ENCODE data around the gene CNTN1.

Gene CNTN1

GRCh38 chr12:40820794-40821484 is 128.7 kb downstream of the CNTN1 start:
- no peaks in the 10 kb centered on the region for H3K27me3 ChIP-seq (replicated peaks)
- TF ChIP-seq CTCF (IDR thresholded peaks at IDR 0.05; ENCODE audit: low read depth, low read length, missing control alignments) = no peak
- H3K36me3 ChIP-seq (replicated peaks) = no peaks in the 10 kb centered on the region
- no peak overlapping the region for H3K4me3 ChIP-seq (ENCODE audit: low read depth, low read length)
- H3K27ac ChIP-seq = no peak overlapping the region
- DNase-seq = no peak
- in situ Hi-C loops (cut with HindIII; ENCODE audit: low pct_ligation_motif_present, low sequenced_read_pairs) = no loop called here

GRCh38 chr12:40825156-40825555 is 132.9 kb downstream of the CNTN1 start:
- H3K36me3 ChIP-seq (replicated peaks) = no peaks in the 10 kb centered on the region
- TF ChIP-seq CTCF (IDR thresholded peaks at IDR 0.05; ENCODE audit: low read depth, low read length, missing control alignments) = no peak
- H3K4me3 ChIP-seq (ENCODE audit: low read depth, low read length) = no peak overlapping the region
- DNase-seq = no peak
- H3K27me3 ChIP-seq (replicated peaks) = no peaks in the 10 kb centered on the region
- no peak overlapping the region for H3K27ac ChIP-seq
- in situ Hi-C loops (cut with HindIII; ENCODE audit: low pct_ligation_motif_present, low sequenced_read_pairs) = no loop called here

- no peaks in the 10 kb centered on the region for H3K27me3 ChIP-seq (replicated peaks)
- no peak for TF ChIP-seq CTCF (IDR thresholded peaks at IDR 0.05; ENCODE audit: low read depth, low read length, missing control alignments)
- DNase-seq = no peak
- no peak overlapping the region for H3K27ac ChIP-seq
- in situ Hi-C loops (cut with HindIII; ENCODE audit: low pct_ligation_motif_present, low sequenced_read_pairs) = no loop called here
- no peaks in the 10 kb centered on the region for H3K36me3 ChIP-seq (replicated peaks)
- H3K4me3 ChIP-seq (ENCODE audit: low read depth, low read length) = no peak overlapping the region
Measured at GRCh38 chr12:40827683-40828592, 135.7 kb downstream of the CNTN1 start.

- H3K36me3 ChIP-seq (replicated peaks) = no peaks in the 10 kb centered on the region
- DNase-seq = no peak
- no peak for TF ChIP-seq CTCF (IDR thresholded peaks at IDR 0.05; ENCODE audit: low read depth, low read length, missing control alignments)
- no peak overlapping the region for H3K27ac ChIP-seq
- H3K27me3 ChIP-seq (replicated peaks) = no peaks in the 10 kb centered on the region
- H3K4me3 ChIP-seq (ENCODE audit: low read depth, low read length) = no peak overlapping the region
- in situ Hi-C loops (cut with HindIII; ENCODE audit: low pct_ligation_motif_present, low sequenced_read_pairs) = no loop called here
Measured at GRCh38 chr12:40828593-40828990, 136.4 kb downstream of the CNTN1 start.

GRCh38 chr12:40829738-40830144 is 137.5 kb downstream of the CNTN1 start:
- Histone ChIP-seq H3K4me3 (ENCODE audit: low read depth, low read length) (no peak overlapping the region), H3K27me3 (replicated peaks) (no peaks in the 10 kb centered on the region), H3K36me3 (replicated peaks) (no peaks in the 10 kb centered on the region), H3K27ac (no peak overlapping the region)
- in situ Hi-C loops (cut with HindIII; ENCODE audit: low pct_ligation_motif_present, low sequenced_read_pairs) = no loop called here
- DNase-seq = no peak
- TF ChIP-seq CTCF (IDR thresholded peaks at IDR 0.05; ENCODE audit: low read depth, low read length, missing control alignments) = no peak
